Neural crest cell (in vitro differentiated cells): ENCODE results near the gene ACY1. TPM values are rescaled to one million over a fixed set of nuclear protein-coding genes. Genes with fewer than 3 reads are reported as not detected.

ENCODE experiments used
- DNase-seq: peaks from one replicate; pipeline ENCODE4 v3.0.0; 2021; ENCODE audit warnings: low read depth, mixed read lengths, low spot score
- H3K27ac Mint-ChIP-seq: one replicate; pipeline ENCODE4 v1.8.0; 2021; ENCODE audit warnings: mild to moderate bottlenecking, mixed read lengths; ENCODE audit not compliant: unreplicated experiment
- H3K27me3 Mint-ChIP-seq: 2 replicates; pipeline ENCODE4 v1.8.0; 2021; ENCODE audit warnings: low read depth, mild to moderate bottlenecking, mixed read lengths
- H3K36me3 Mint-ChIP-seq: 2 replicates; pipeline ENCODE4 v1.8.0; 2021; ENCODE audit warnings: low read depth, mild to moderate bottlenecking, mixed read lengths
- H3K4me1 Mint-ChIP-seq: 2 replicates; pipeline ENCODE4 v1.8.0; 2021; ENCODE audit warnings: mixed read lengths
- H3K4me3 Mint-ChIP-seq: one replicate; pipeline ENCODE4 v1.8.0; 2021; ENCODE audit warnings: mild to moderate bottlenecking, mixed read lengths
- H3K9me3 Mint-ChIP-seq: 2 replicates; pipeline ENCODE4 v1.8.0; 2021; ENCODE audit warnings: mixed read lengths
- CTCF ChIP-seq: fragments of 200-600 bp; sonication (generic); conservative IDR thresholded peaks from 2 replicates; pipeline ENCODE4 v1.5.0; 2021; ENCODE audit warnings: antibody characterized with exemption, mild to moderate bottlenecking
- total RNA-seq: library from RNA; stranded (reverse); gene quantifications from 2 replicates; pipeline ENCODE4 v1.2.1, GENCODE V29; 2021

The ACY1 gene
- total RNA-seq, 1 donor from 2014 or later: 32.5 TPM

DNA sequence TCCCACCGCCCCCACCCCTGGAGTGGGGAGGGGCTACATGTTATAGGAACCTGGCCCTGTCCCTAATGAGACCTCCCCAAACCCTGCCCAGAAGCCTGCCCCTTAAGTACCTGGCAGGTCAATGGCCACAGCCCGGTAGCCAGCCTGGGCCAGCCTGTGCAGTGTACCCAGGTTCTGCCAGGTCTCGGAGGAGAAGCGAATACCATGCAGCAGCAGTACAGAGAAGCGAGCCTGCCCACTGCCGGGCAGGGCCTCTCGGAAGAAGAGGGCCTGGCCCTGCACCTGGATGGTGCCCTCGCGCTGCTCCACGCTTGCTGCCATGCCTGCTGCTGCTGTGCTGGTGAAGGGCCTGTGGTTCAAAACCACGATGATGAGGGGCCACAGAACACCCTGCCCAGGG lies 12.0 kb upstream of the ACY1 start:
- H3K4me1 Mint-ChIP-seq: peaks cover 41% of the 10 kb centered on the region
- H3K4me3 Mint-ChIP-seq: peak overlapping the region; percentile 72
- H3K36me3 Mint-ChIP-seq: no peaks in the 10 kb centered on the region
- no peak overlapping the region for H3K27ac Mint-ChIP-seq
- H3K27me3 Mint-ChIP-seq: no peaks in the 10 kb centered on the region
- no peaks in the 10 kb centered on the region for H3K9me3 Mint-ChIP-seq
- no peak for DNase-seq
- no peak for TF ChIP-seq CTCF

- no peak for TF ChIP-seq CTCF
Observed at GRCh38 chr3:51974277-51974962, 8.9 kb upstream of the ACY1 start.

DNA sequence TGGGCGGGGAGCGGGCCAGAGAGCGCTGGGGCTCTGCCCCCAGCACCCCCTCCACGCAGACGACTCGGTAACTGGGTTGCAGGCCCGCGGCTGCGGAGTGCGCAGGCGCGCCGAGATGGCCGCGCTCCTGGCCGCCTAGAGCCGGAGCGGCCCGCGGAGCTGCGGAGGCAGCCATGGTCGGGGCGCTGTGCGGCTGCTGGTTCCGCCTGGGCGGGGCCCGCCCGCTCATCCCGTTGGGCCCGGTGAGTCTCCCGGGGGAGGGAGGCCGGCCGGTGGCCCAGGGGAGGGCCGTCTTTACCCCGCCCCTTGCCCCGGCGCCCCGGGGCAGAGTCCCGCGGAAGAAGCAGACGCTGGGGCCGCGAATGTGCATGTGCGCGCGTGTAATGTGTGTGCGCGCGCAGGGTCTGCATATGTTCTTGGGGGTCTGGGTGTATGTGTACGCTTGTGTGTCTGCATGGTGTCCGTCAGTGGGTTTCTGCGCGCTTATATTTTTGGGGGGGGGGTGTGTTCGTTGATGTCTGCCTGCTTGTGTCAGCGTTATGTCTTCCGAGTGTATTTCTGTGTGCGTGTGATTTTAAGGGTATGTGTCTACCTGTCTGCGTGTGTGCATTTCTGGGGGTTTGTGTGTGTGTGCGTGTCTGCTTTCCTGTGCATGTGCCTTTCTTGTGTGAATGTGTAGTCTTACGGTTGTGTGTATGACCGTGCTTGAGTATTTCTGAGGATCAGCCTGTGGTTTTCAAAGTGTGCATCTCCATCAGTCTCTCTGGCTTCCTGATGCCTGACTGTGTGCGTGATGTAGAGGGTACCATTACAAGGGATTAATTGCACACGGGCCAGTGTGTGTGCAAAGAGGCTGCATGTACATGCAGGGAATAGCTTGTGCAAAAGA lies 8.1 kb upstream of the ACY1 start, which contains the start of gene ABHD14A:
Gene ABHD14A, plus strand, starts transcription at position 102 of the 889 bp plus-strand sequence. Its CDS starts 72 bp downstream, at position 174.
- Mint-ChIP-seq H3K27ac (peak within 1 kb of the TSS; percentile 67), H3K36me3 (no peaks in the 10 kb centered on the region), H3K4me3 (peak within 1 kb of the TSS; percentile 90), H3K27me3 (no peaks in the 10 kb centered on the region), H3K4me1 (peaks cover 27% of the 10 kb centered on the region), H3K9me3 (no peaks in the 10 kb centered on the region)
- no peak for TF ChIP-seq CTCF
- DNase-seq: no peak

More at GRCh38 chr3:51974277-51974962, 8.9 kb upstream of the ACY1 start:
- H3K9me3 Mint-ChIP-seq: no peaks in the 10 kb centered on the region
- H3K4me3 Mint-ChIP-seq: peak overlapping the region; percentile 90
- H3K4me1 Mint-ChIP-seq: peaks cover 27% of the 10 kb centered on the region
- H3K27me3 Mint-ChIP-seq: no peaks in the 10 kb centered on the region
- no peak for DNase-seq
- H3K27ac Mint-ChIP-seq: peak overlapping the region; percentile 67
- H3K36me3 Mint-ChIP-seq: no peaks in the 10 kb centered on the region

DNA sequence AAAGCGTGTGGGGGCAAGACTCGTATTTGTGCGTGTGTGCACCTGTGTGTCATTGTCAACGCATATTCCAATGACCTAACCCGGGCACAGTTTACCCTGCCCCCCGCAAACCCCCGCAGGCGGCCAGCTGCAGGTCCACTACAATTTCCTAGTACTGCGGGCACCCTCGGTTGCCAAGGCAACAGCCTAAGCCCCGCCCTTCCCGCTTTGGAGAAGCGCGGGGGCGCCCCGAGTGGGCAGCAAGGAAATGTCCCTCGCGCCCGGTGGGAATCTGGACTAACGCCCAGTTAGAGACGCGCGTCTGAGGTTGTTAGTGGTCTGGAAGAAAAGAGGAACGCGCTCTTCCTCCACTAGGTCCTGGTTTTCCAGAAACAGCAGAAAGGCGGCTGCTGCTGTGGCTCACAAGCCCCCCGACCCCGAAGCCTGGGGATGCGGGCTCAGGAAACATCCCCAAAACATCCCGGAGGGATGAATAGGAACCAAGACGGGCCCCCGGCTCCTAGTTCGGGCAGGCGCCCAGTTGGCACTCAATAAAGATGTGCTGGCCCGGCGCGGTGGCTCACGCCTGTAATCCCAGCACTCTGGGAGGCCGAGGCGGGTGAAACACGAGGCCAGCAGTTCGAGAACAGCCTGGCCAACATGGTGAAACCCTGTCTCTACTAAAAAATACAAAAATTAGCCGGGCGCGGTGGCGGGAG lies 7.3 kb upstream of the ACY1 start:
- H3K27me3 Mint-ChIP-seq: no peaks in the 10 kb centered on the region
- H3K9me3 Mint-ChIP-seq: no peaks in the 10 kb centered on the region
- DNase-seq: peak; percentile 66
- peak; percentile 19 for TF ChIP-seq CTCF
- peaks cover 27% of the 10 kb centered on the region for H3K4me1 Mint-ChIP-seq
- peak overlapping the region; percentile 86 for H3K4me3 Mint-ChIP-seq
- no peaks in the 10 kb centered on the region for H3K36me3 Mint-ChIP-seq
- no peak overlapping the region for H3K27ac Mint-ChIP-seq

- H3K4me3 Mint-ChIP-seq: peak overlapping the region; percentile 86
- no peaks in the 10 kb centered on the region for H3K27me3 Mint-ChIP-seq
- H3K9me3 Mint-ChIP-seq: no peaks in the 10 kb centered on the region
- no peak for TF ChIP-seq CTCF
- no peak overlapping the region for H3K27ac Mint-ChIP-seq
- peaks cover 38% of the 10 kb centered on the region for H3K4me1 Mint-ChIP-seq
- H3K36me3 Mint-ChIP-seq: no peaks in the 10 kb centered on the region
- no peak for DNase-seq
Observed at GRCh38 chr3:51977446-51978142, 5.7 kb upstream of the ACY1 start.
